KBM-7 (cell line): ENCODE results near the gene CMKLR1.

Source experiments
- DNase-seq: peaks from one replicate; pipeline ENCODE4 v3.0.0-alpha.2; 2015
- in situ Hi-C: fragments of 300-500 bp; cut with MboI; formaldehyde crosslinking; loops from 2 replicates; pipeline ENCODE4 v1.14.3; 2020; ENCODE audit warnings: low sequenced_read_pairs, low pct_unique_long_range_greater_than_20kb, mixed read lengths

Gene CMKLR1

GRCh38 chr12:108284163-108284562, 54.9 kb downstream of the CMKLR1 start:
- DNase-seq = no peak
- in situ Hi-C loops = no loop called here

GRCh38 chr12:108282676-108283075, 56.4 kb downstream of the CMKLR1 start:
- in situ Hi-C loops = no loop called here
- DNase-seq = peak; percentile 71

GRCh38 chr12:108282160-108282559, 57.0 kb downstream of the CMKLR1 start:
- in situ Hi-C loops = no loop called here
- DNase-seq = no peak

- DNase-seq = no peak
- in situ Hi-C loops = no loop called here
Measured at GRCh38 chr12:108277613-108278012, 61.5 kb downstream of the CMKLR1 start.

- in situ Hi-C loops = no loop called here
- no peak for DNase-seq
Measured at GRCh38 chr12:108273217-108273616, 65.9 kb downstream of the CMKLR1 start.

GRCh38 chr12:108271951-108272872, 66.9 kb downstream of the CMKLR1 start:
- no peak for DNase-seq
- in situ Hi-C loops = no loop called here

- in situ Hi-C loops = no loop called here
- no peak for DNase-seq
Measured at GRCh38 chr12:108270849-108271143, 68.3 kb downstream of the CMKLR1 start.

GRCh38 chr12:108270035-108270848, 68.9 kb downstream of the CMKLR1 start:
- in situ Hi-C loops = no loop called here
- DNase-seq = no peak

- DNase-seq = no peak
- in situ Hi-C loops = no loop called here
Measured at GRCh38 chr12:108269224-108269623, 69.9 kb downstream of the CMKLR1 start.

- in situ Hi-C loops = no loop called here
- no peak for DNase-seq
Measured at GRCh38 chr12:108268397-108268796, 70.7 kb downstream of the CMKLR1 start.

GRCh38 chr12:108267450-108267849, 71.7 kb downstream of the CMKLR1 start:
- DNase-seq = no peak
- in situ Hi-C loops = no loop called here

- no peak for DNase-seq
- in situ Hi-C loops = no loop called here
Measured at GRCh38 chr12:108266131-108266530, 73.0 kb downstream of the CMKLR1 start.

GRCh38 chr12:108265505-108265904, 73.6 kb downstream of the CMKLR1 start:
- DNase-seq = no peak

GRCh38 chr12:108260969-108261368, 78.1 kb downstream of the CMKLR1 start:
- no peak for DNase-seq
- in situ Hi-C loops = no loop called here

More at GRCh38 chr12:108265505-108265904, 73.6 kb downstream of the CMKLR1 start:
- in situ Hi-C loops = no loop called here

GRCh38 chr12:108260039-108260438, 79.1 kb downstream of the CMKLR1 start:
- in situ Hi-C loops = no loop called here
- DNase-seq = no peak

- no peak for DNase-seq
- in situ Hi-C loops = no loop called here
Measured at GRCh38 chr12:108257610-108258106, 81.5 kb downstream of the CMKLR1 start.

GRCh38 chr12:108257004-108257403, 82.1 kb downstream of the CMKLR1 start:
- in situ Hi-C loops = no loop called here
- no peak for DNase-seq

- no peak for DNase-seq
- in situ Hi-C loops = no loop called here
Measured at GRCh38 chr12:108255252-108255602, 83.9 kb downstream of the CMKLR1 start.

GRCh38 chr12:108254517-108255251, 84.4 kb downstream of the CMKLR1 start:
- in situ Hi-C loops = no loop called here
- DNase-seq = no peak

- no peak for DNase-seq
- in situ Hi-C loops = no loop called here
Measured at GRCh38 chr12:108254030-108254429, 85.1 kb downstream of the CMKLR1 start.
